ENCODE results near the gene GRAP2. TPM values are rescaled to one million over a fixed set of nuclear protein-coding genes. Genes with fewer than 3 reads are reported as not detected.

The GRAP2 gene
- total and polyA plus RNA-seq, 10 of the 15 experiments (the other 5 are each of a cell fraction or from before 2014, with no cell fraction given): 3.3 to 79.1 (median 59.6) TPM

GRCh38 chr22:39923696-39924095 is 22.8 kb downstream of the GRAP2 start (continued):
- TF ChIP-seq ZBTB4 (CRISPR knock-in tag; IDR thresholded peaks at IDR 0.05) (no peak), RAD51 (IDR thresholded peaks at IDR 0.05) (no peak), SMC3 (IDR thresholded peaks at IDR 0.05; ENCODE audit: borderline replicate concordance, low read length) (no peak), SIX5 (IDR thresholded peaks at IDR 0.05; ENCODE audit: low read depth, low read length, severe bottlenecking) (no peak), EZH2 (IDR thresholded peaks at IDR 0.05; ENCODE audit: borderline replicate concordance, control insufficient read depth, low read depth, low read length) (no peak), MTA2 (IDR thresholded peaks at IDR 0.05; ENCODE audit: low read depth) (no peak)
- TF ChIP-seq, protein P1, sequence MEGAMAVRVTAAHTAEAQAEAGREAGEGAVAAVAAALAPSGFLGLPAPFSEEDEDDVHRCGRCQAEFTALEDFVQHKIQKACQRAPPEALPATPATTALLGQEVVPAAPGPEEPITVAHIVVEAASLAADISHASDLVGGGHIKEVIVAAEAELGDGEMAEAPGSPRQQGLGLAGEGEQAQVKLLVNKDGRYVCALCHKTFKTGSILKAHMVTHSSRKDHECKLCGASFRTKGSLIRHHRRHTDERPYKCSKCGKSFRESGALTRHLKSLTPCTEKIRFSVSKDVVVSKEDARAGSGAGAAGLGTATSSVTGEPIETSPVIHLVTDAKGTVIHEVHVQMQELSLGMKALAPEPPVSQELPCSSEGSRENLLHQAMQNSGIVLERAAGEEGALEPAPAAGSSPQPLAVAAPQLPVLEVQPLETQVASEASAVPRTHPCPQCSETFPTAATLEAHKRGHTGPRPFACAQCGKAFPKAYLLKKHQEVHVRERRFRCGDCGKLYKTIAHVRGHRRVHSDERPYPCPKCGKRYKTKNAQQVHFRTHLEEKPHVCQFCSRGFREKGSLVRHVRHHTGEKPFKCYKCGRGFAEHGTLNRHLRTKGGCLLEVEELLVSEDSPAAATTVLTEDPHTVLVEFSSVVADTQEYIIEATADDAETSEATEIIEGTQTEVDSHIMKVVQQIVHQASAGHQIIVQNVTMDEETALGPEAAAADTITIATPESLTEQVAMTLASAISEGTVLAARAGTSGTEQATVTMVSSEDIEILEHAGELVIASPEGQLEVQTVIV (IDR thresholded peaks at IDR 0.05; ENCODE audit: borderline replicate concordance, partially characterized antibody): no peak
